ENCODE measurements around the gene VIT.

The VIT gene

GRCh38 chr2:36710858-36711515 lies 14.5 kb downstream of the VIT start:
- DNase-seq, result no peak

GRCh38 chr2:36711741-36712314 lies 15.3 kb downstream of the VIT start:
- no peak for DNase-seq

- no peak for DNase-seq
These were observed 16.8 kb downstream of the VIT start for GRCh38 chr2:36713310-36713709.

- no peak for DNase-seq
These were observed 19.6 kb downstream of the VIT start for GRCh38 chr2:36716111-36716510.

GRCh38 chr2:36717603-36718266 lies 21.2 kb downstream of the VIT start:
- DNase-seq, result no peak

GRCh38 chr2:36727550-36727949 lies 31.0 kb downstream of the VIT start:
- no peak for DNase-seq

- no peak for DNase-seq
These were observed 32.6 kb downstream of the VIT start for GRCh38 chr2:36729067-36729466.

GRCh38 chr2:36731941-36732672 lies 35.6 kb downstream of the VIT start:
- DNase-seq, result no peak

GRCh38 chr2:36732673-36733036 lies 36.1 kb downstream of the VIT start:
- no peak for DNase-seq

- DNase-seq, result no peak
These were observed 36.7 kb downstream of the VIT start for GRCh38 chr2:36733215-36733614.

GRCh38 chr2:36734304-36734703 lies 37.8 kb downstream of the VIT start:
- no peak for DNase-seq

- no peak for DNase-seq
These were observed 40.7 kb downstream of the VIT start for GRCh38 chr2:36737131-36737750.

- DNase-seq, result no peak
These were observed 43.6 kb downstream of the VIT start for GRCh38 chr2:36740061-36740460.

GRCh38 chr2:36741188-36741837 lies 44.8 kb downstream of the VIT start:
- no peak for DNase-seq

GRCh38 chr2:36743954-36744353 lies 47.4 kb downstream of the VIT start:
- DNase-seq, result no peak

GRCh38 chr2:36748166-36748565 lies 51.7 kb downstream of the VIT start:
- DNase-seq, result no peak

- DNase-seq, result no peak
These were observed 53.6 kb downstream of the VIT start for GRCh38 chr2:36750101-36750500.

- DNase-seq, result no peak
These were observed 57.3 kb downstream of the VIT start for GRCh38 chr2:36753706-36754221.

- no peak for DNase-seq
These were observed 58.1 kb downstream of the VIT start for GRCh38 chr2:36754578-36754977.

GRCh38 chr2:36756438-36756837 lies 59.9 kb downstream of the VIT start:
- DNase-seq, result no peak

GRCh38 chr2:36762764-36763490 lies 66.4 kb downstream of the VIT start:
- no peak for DNase-seq

GRCh38 chr2:36769106-36769505 lies 72.6 kb downstream of the VIT start:
- DNase-seq, result no peak
